T-cell (primary cell): ENCODE results near the gene KRTAP12-3. TPM values are rescaled to one million over a fixed set of nuclear protein-coding genes. Genes with fewer than 3 reads are reported as not detected.

Experiments used
- ATAC-seq, 4 experiments: fragments of 200-7000 bp in 3 of 4; fragments of 150-1000 bp in 1 of 4; cut with Tn5 transposase; replicated peaks in 1 of 4; 1 replicate in 3 of 4; 2 replicates in 1 of 4; pipeline ENCODE4 v1.10.0; 2021; ENCODE audit warnings: moderate library complexity in 3 of 4, mild to moderate bottlenecking in 2 of 4, moderate number of reproducible peaks in 1 of 4
- CTCF ChIA-PET, 2 donors: fragments of 300-600 bp; sonication (Branson Sonifier 250); formaldehyde crosslinking; loops; one replicate each; lab custom pipeline; 2022; ENCODE audit warnings: antibody characterized with exemption in 2 of 2; lab: Charles Lee
- POLR2A ChIA-PET, 2 donors: fragments of 300-600 bp; sonication (Branson Sonifier 250); formaldehyde crosslinking; loops; one replicate each; lab custom pipeline; 2022; ENCODE audit warnings: antibody characterized with exemption in 2 of 2; lab: Charles Lee
- DNase-seq, 35 experiments: peaks; one replicate each; pipeline versions ENCODE4 v3.0.0 to v3.0.0-alpha.2; 2013 to 2023
- H3K27ac ChIP-seq: one replicate; pipeline ENCODE4 v1.5.1; 2013; ENCODE audit warnings: low read length
- H3K27me3 ChIP-seq, 2 experiments: replicated peaks in 1 of 2; 1 replicate in 1 of 2; 2 replicates in 1 of 2; pipeline versions ENCODE4 v1.6.1 to v1.7.0; 2013; ENCODE audit warnings: low read length in 1 of 2, mixed read lengths in 1 of 2; ENCODE audit not compliant: control insufficient read depth in 2 of 2, insufficient read depth in 2 of 2; ENCODE audit errors: extremely low read depth in 1 of 2
- H3K36me3 ChIP-seq, 2 donors: 1 replicate in 1 of 2; 2 replicates in 1 of 2; pipeline versions ENCODE4 v1.6.1 to v1.7.0; 2013; ENCODE audit warnings: low read length in 1 of 2; ENCODE audit not compliant: control insufficient read depth in 2 of 2, insufficient read depth in 1 of 2; ENCODE audit errors: extremely low read depth in 1 of 2
- H3K4me1 ChIP-seq, 2 experiments: 1 replicate in 1 of 2; 2 replicates in 1 of 2; pipeline versions ENCODE4 v1.6.1 to v1.7.0; 2013; ENCODE audit warnings: low read length in 2 of 2, mixed read lengths in 1 of 2; ENCODE audit not compliant: insufficient read depth in 2 of 2, control insufficient read depth in 1 of 2; ENCODE audit errors: extremely low read depth in 1 of 2
- H3K4me3 ChIP-seq, 2 donors: 1 replicate in 1 of 2; 2 replicates in 1 of 2; pipeline versions ENCODE4 v1.5.1 to v1.7.0; 2013; ENCODE audit warnings: mild to moderate bottlenecking in 2 of 2, low read length in 1 of 2, moderate library complexity in 1 of 2; ENCODE audit not compliant: control insufficient read depth in 1 of 2; ENCODE audit errors: extremely low read depth in 1 of 2
- H3K9me3 ChIP-seq: 2 replicates; pipeline ENCODE4 v1.7.0; 2013
- H3K27ac Mint-ChIP-seq, 2 donors: one replicate each; pipeline ENCODE4 v1.8.0; 2020 to 2021; ENCODE audit warnings: mild to moderate bottlenecking in 2 of 2, mixed read lengths in 2 of 2
- H3K27me3 Mint-ChIP-seq, 2 donors: one replicate each; pipeline ENCODE4 v1.8.0; 2021 to 2022; ENCODE audit warnings: mixed read lengths in 2 of 2
- H3K36me3 Mint-ChIP-seq: one replicate; pipeline ENCODE4 v1.8.0; 2021; ENCODE audit warnings: mixed read lengths
- H3K4me1 Mint-ChIP-seq, 3 donors: one replicate each; pipeline ENCODE4 v1.8.0; 2020 to 2022; ENCODE audit warnings: mixed read lengths in 3 of 3, mild to moderate bottlenecking in 1 of 3
- H3K4me3 Mint-ChIP-seq, 3 donors: one replicate each; pipeline ENCODE4 v1.8.0; 2020 to 2022; ENCODE audit warnings: mild to moderate bottlenecking in 3 of 3, mixed read lengths in 3 of 3, moderate library complexity in 3 of 3
- H3K9me3 Mint-ChIP-seq, 3 donors: one replicate each; pipeline ENCODE4 v1.8.0; 2020 to 2022; ENCODE audit warnings: mixed read lengths in 3 of 3
- WGBS: methylation state at CpG from one replicate; pipeline ENCODE4 v1.1.5; 2013; ENCODE audit warnings: missing lambda C conversion rate; ENCODE audit not compliant: insufficient coverage; 5-methylcytosine and 5-hydroxymethylcytosine counted together
- total RNA-seq, 35 experiments: library from RNA in 6 of 35; stranded (reverse) in 6 of 35; fragments of 120-200 nt in 1 of 35; gene quantifications; one replicate each; pipeline versions ENCODE4 v1.2.1 to v1.2.4 and lab custom pipeline; 2013 to 2026

Gene KRTAP12-3
- total RNA-seq, 5 donors from 2014 or later (not counting 1 experiment from before 2014, with no cell fraction given) = not detected

GRCh38 chr21:44647222-44647552 is 10.5 kb upstream of the KRTAP12-3 start:
- no peak overlapping the region for H3K27ac Mint-ChIP-seq
- no peak overlapping the region for H3K4me3 ChIP-seq
- WGBS = 74% methylated on average over 8 of the region's 8 CpGs
- ChIA-PET POLR2A (interaction anchor here in 1 of 2 donors (0.5 kb wide), 1 partner anchor 19 kb away, joined by 5 read pairs; no protein-coding TSS in a partner anchor), CTCF (no interaction called here)
- peaks cover 0 to 8% (median 7%) of the 10 kb centered on the region in 3 donors for H3K4me1 Mint-ChIP-seq
- H3K27me3 Mint-ChIP-seq = no peaks in the 10 kb centered on the region
- H3K36me3 Mint-ChIP-seq = peaks cover 8% of the 10 kb centered on the region
- no peak overlapping the region for H3K27ac ChIP-seq
- peaks cover 0 to 4% of the 10 kb centered on the region in 2 experiments for H3K4me1 ChIP-seq
- DNase-seq = no peak
- peaks cover 16 to 25% (median 25%) of the 10 kb centered on the region in 3 donors for H3K9me3 Mint-ChIP-seq
- ATAC-seq = no peak
- H3K4me3 Mint-ChIP-seq = no peak overlapping the region
- no peaks in the 10 kb centered on the region for H3K36me3 ChIP-seq
- H3K9me3 ChIP-seq = no peaks in the 10 kb centered on the region
- no peaks in the 10 kb centered on the region for H3K27me3 ChIP-seq

- ATAC-seq (no peak), DNase-seq (no peak)
- H3K36me3 Mint-ChIP-seq = peaks cover 8% of the 10 kb centered on the region
- Histone ChIP-seq H3K4me3 (no peak overlapping the region), H3K9me3 (no peaks in the 10 kb centered on the region), H3K27ac (no peak overlapping the region), H3K4me1 (peaks cover 0 to 9% of the 10 kb centered on the region in 2 experiments), H3K36me3 (no peaks in the 10 kb centered on the region), H3K27me3 (no peaks in the 10 kb centered on the region)
- ChIA-PET POLR2A (no interaction called here), CTCF (no interaction called here)
- peaks cover 6 to 17% (median 11%) of the 10 kb centered on the region in 3 donors for H3K4me1 Mint-ChIP-seq
- no peak overlapping the region for H3K27ac Mint-ChIP-seq
- H3K4me3 Mint-ChIP-seq = no peak overlapping the region
- 84% methylated on average over 28 of the region's 33 CpGs for WGBS
- H3K9me3 Mint-ChIP-seq = peaks cover 7 to 14% (median 14%) of the 10 kb centered on the region in 3 donors
- no peaks in the 10 kb centered on the region for H3K27me3 Mint-ChIP-seq
These were observed 9.0 kb upstream of the KRTAP12-3 start for GRCh38 chr21:44648557-44649311.

- ChIA-PET POLR2A (no interaction called here), CTCF (no interaction called here)
- ATAC-seq (no peak), DNase-seq (no peak)
- H3K27me3 Mint-ChIP-seq = no peaks in the 10 kb centered on the region
- WGBS = 98% methylated on average over 14 of the region's 18 CpGs
- H3K9me3 Mint-ChIP-seq = peaks cover 0 to 6% (median 5%) of the 10 kb centered on the region in 3 donors
- H3K4me1 Mint-ChIP-seq = peaks cover 14 to 26% (median 20%) of the 10 kb centered on the region in 3 donors
- no peak overlapping the region for H3K27ac ChIP-seq
- no peak overlapping the region for H3K4me3 Mint-ChIP-seq
- H3K4me1 ChIP-seq = peaks cover 0 to 18% of the 10 kb centered on the region in 2 experiments
- H3K36me3 Mint-ChIP-seq = peaks cover 5% of the 10 kb centered on the region
- no peak overlapping the region for H3K4me3 ChIP-seq
- H3K27ac Mint-ChIP-seq = peak overlapping the region in 1 of 2 donors; percentile 64
- H3K36me3 ChIP-seq = no peaks in the 10 kb centered on the region
- no peaks in the 10 kb centered on the region for H3K27me3 ChIP-seq
- H3K9me3 ChIP-seq = no peaks in the 10 kb centered on the region
These were observed 8.1 kb upstream of the KRTAP12-3 start for GRCh38 chr21:44649521-44650100.

- Histone ChIP-seq H3K4me3 (no peak overlapping the region), H3K27ac (no peak overlapping the region), H3K9me3 (no peaks in the 10 kb centered on the region), H3K4me1 (peaks cover 0 to 26% of the 10 kb centered on the region in 2 experiments), H3K27me3 (no peaks in the 10 kb centered on the region), H3K36me3 (no peaks in the 10 kb centered on the region)
- Mint-ChIP-seq H3K27me3 (no peaks in the 10 kb centered on the region), H3K36me3 (no peaks in the 10 kb centered on the region), H3K27ac (peak overlapping the region in 1 of 2 donors; percentile 63), H3K9me3 (no peaks in the 10 kb centered on the region), H3K4me3 (no peak overlapping the region), H3K4me1 (peaks cover 21 to 34% (median 24%) of the 10 kb centered on the region in 3 donors)
- CTCF ChIA-PET = no interaction called here
- WGBS = 87% methylated on average over 14 of the region's 20 CpGs
- POLR2A ChIA-PET = no interaction called here
- DNase-seq (no peak), ATAC-seq (no peak)
These were observed 7.3 kb upstream of the KRTAP12-3 start for GRCh38 chr21:44650265-44650972.

- H3K27ac Mint-ChIP-seq = peak overlapping the region in 1 of 2 donors; percentile 28
- peaks cover 0 to 33% of the 10 kb centered on the region in 2 experiments for H3K4me1 ChIP-seq
- peaks cover 26 to 40% (median 27%) of the 10 kb centered on the region in 3 donors for H3K4me1 Mint-ChIP-seq
- ChIA-PET POLR2A (interaction anchor here in 1 of 2 donors (0.5 to 0.8 kb wide), 2 partner anchors 35 to 1774 kb away, joined by 3 to 7 read pairs; no protein-coding TSS in a partner anchor), CTCF (no interaction called here)
- 89% methylated on average over 11 of the region's 12 CpGs for WGBS
- H3K27me3 Mint-ChIP-seq = no peaks in the 10 kb centered on the region
- H3K36me3 Mint-ChIP-seq = peaks cover 1% of the 10 kb centered on the region
- no peak overlapping the region for H3K4me3 ChIP-seq
- H3K9me3 Mint-ChIP-seq = peaks cover under 1% of the 10 kb centered on the region in 3 donors
- ATAC-seq (no peak), DNase-seq (no peak)
- H3K27ac ChIP-seq = no peak overlapping the region
- H3K9me3 ChIP-seq = no peaks in the 10 kb centered on the region
- H3K27me3 ChIP-seq = no peaks in the 10 kb centered on the region
- no peak overlapping the region for H3K4me3 Mint-ChIP-seq
- no peaks in the 10 kb centered on the region for H3K36me3 ChIP-seq
These were observed 6.6 kb upstream of the KRTAP12-3 start for GRCh38 chr21:44650973-44651675.

- H3K4me3 Mint-ChIP-seq = no peak overlapping the region
- H3K4me1 Mint-ChIP-seq = peaks cover 39 to 55% (median 46%) of the 10 kb centered on the region in 3 donors
- CTCF ChIA-PET = interaction anchor here in 1 of 2 donors (0.7 kb wide), 1 partner anchor 34 kb away, joined by 3 read pairs; no protein-coding TSS in a partner anchor
These were observed 4.6 kb upstream of the KRTAP12-3 start for GRCh38 chr21:44653123-44653522.

More at GRCh38 chr21:44653123-44653522, 4.6 kb upstream of the KRTAP12-3 start:
- Histone ChIP-seq H3K4me3 (no peak overlapping the region), H3K9me3 (no peaks in the 10 kb centered on the region), H3K27me3 (no peaks in the 10 kb centered on the region), H3K27ac (peak overlapping the region; percentile 82), H3K4me1 (peaks cover 0 to 51% of the 10 kb centered on the region in 2 experiments), H3K36me3 (no peaks in the 10 kb centered on the region)
- 91% methylated on average over 11 of the region's 14 CpGs for WGBS
- H3K27ac Mint-ChIP-seq = peak overlapping the region; percentile 28 to 92
- ATAC-seq = no peak
- H3K9me3 Mint-ChIP-seq = peaks cover 10 to 16% (median 14%) of the 10 kb centered on the region in 3 donors
- H3K36me3 Mint-ChIP-seq = peaks cover 14% of the 10 kb centered on the region
- H3K27me3 Mint-ChIP-seq = no peaks in the 10 kb centered on the region
- peak in 2 of 35 experiments; percentile 10 to 21 for DNase-seq
- POLR2A ChIA-PET = no interaction called here
